ENCODE data around the gene SMYD3. TPM values are rescaled to one million over a fixed set of nuclear protein-coding genes. Genes with fewer than 3 reads are reported as not detected.

Gene SMYD3
- total RNA-seq, 1 experiment from 2014 or later, result 29.6 TPM

- POLR2A ChIA-PET (ENCODE audit: unreplicated experiment), result no interaction called here
Measured at GRCh38 chr1:245923215-245923614, 583.9 kb downstream of the SMYD3 start.

GRCh38 chr1:245921417-245921816 lies 585.7 kb downstream of the SMYD3 start:
- Histone ChIP-seq H2AFZ (no peak overlapping the region), H3K27ac (no peak overlapping the region), H3K27me3 (ENCODE audit: insufficient read depth, low read depth) (no peaks in the 10 kb centered on the region), H3F3A (ENCODE audit: insufficient read depth, low read depth) (no peaks in the 10 kb centered on the region), H3K4me2 (no peak overlapping the region), H4K20me1 (ENCODE audit: insufficient read depth) (no peaks in the 10 kb centered on the region), H3K9me3 (ENCODE audit: insufficient read depth, low read depth) (no peaks in the 10 kb centered on the region), H3K4me3 (no peak overlapping the region), H3K9me2 (ENCODE audit: insufficient read depth) (no peaks in the 10 kb centered on the region), H3K4me1 (replicated peaks; ENCODE audit: insufficient read depth) (no peaks in the 10 kb centered on the region), H3K36me3 (ENCODE audit: low read depth) (no peaks in the 10 kb centered on the region), H3K79me2 (ENCODE audit: low read depth) (no peaks in the 10 kb centered on the region)
- BruUV-seq (replicated peaks), result no TSS peak
- intact Hi-C loops (cut with micrococcal nuclease; ENCODE audit: unreplicated experiment), result no loop called here
- no peak for DNase-seq
- ChIA-PET POLR2A (ENCODE audit: unreplicated experiment) (no interaction called here), CTCF (no interaction called here)
- no peak for TF ChIP-seq EZH2 (IDR thresholded peaks at IDR 0.05; ENCODE audit: low read depth)
- no peak for TF ChIP-seq CTCF (conservative IDR thresholded peaks at IDR 0.05)

More at GRCh38 chr1:245923215-245923614, 583.9 kb downstream of the SMYD3 start:
- H3K9me2 ChIP-seq (ENCODE audit: insufficient read depth), result no peaks in the 10 kb centered on the region
- H3K4me2 ChIP-seq, result no peak overlapping the region
- intact Hi-C loops (cut with micrococcal nuclease; ENCODE audit: unreplicated experiment), result no loop called here
- H3K79me2 ChIP-seq (ENCODE audit: low read depth), result no peaks in the 10 kb centered on the region
- H4K20me1 ChIP-seq (ENCODE audit: insufficient read depth), result no peaks in the 10 kb centered on the region
- H3F3A ChIP-seq (ENCODE audit: insufficient read depth, low read depth), result no peaks in the 10 kb centered on the region
- no peak overlapping the region for H3K27ac ChIP-seq
- BruUV-seq (replicated peaks), result no TSS peak
- H3K4me3 ChIP-seq, result no peak overlapping the region
- no peaks in the 10 kb centered on the region for H3K9me3 ChIP-seq (ENCODE audit: insufficient read depth, low read depth)
- H3K27me3 ChIP-seq (ENCODE audit: insufficient read depth, low read depth), result no peaks in the 10 kb centered on the region
- TF ChIP-seq CTCF (conservative IDR thresholded peaks at IDR 0.05) (no peak), EZH2 (IDR thresholded peaks at IDR 0.05; ENCODE audit: low read depth) (no peak)
- H3K36me3 ChIP-seq (ENCODE audit: low read depth), result no peaks in the 10 kb centered on the region
- no peak overlapping the region for H2AFZ ChIP-seq
- DNase-seq, result no peak
- no peaks in the 10 kb centered on the region for H3K4me1 ChIP-seq (replicated peaks; ENCODE audit: insufficient read depth)
- CTCF ChIA-PET, result no interaction called here

- H3K27ac ChIP-seq, result no peak overlapping the region
- no peaks in the 10 kb centered on the region for H4K20me1 ChIP-seq (ENCODE audit: insufficient read depth)
- no peak for TF ChIP-seq EZH2 (IDR thresholded peaks at IDR 0.05; ENCODE audit: low read depth)
- no peak for TF ChIP-seq CTCF (conservative IDR thresholded peaks at IDR 0.05)
- H3K9me2 ChIP-seq (ENCODE audit: insufficient read depth), result no peaks in the 10 kb centered on the region
- no peaks in the 10 kb centered on the region for H3F3A ChIP-seq (ENCODE audit: insufficient read depth, low read depth)
- no peaks in the 10 kb centered on the region for H3K36me3 ChIP-seq (ENCODE audit: low read depth)
- no peak overlapping the region for H2AFZ ChIP-seq
- intact Hi-C loops (cut with micrococcal nuclease; ENCODE audit: unreplicated experiment), result no loop called here
- no peak overlapping the region for H3K4me3 ChIP-seq
- H3K9me3 ChIP-seq (ENCODE audit: insufficient read depth, low read depth), result no peaks in the 10 kb centered on the region
- H3K4me1 ChIP-seq (replicated peaks; ENCODE audit: insufficient read depth), result no peaks in the 10 kb centered on the region
- H3K4me2 ChIP-seq, result no peak overlapping the region
- no TSS peak for BruUV-seq (replicated peaks)
- CTCF ChIA-PET, result no interaction called here
- POLR2A ChIA-PET (ENCODE audit: unreplicated experiment), result no interaction called here
- DNase-seq, result no peak
- no peaks in the 10 kb centered on the region for H3K27me3 ChIP-seq (ENCODE audit: insufficient read depth, low read depth)
- no peaks in the 10 kb centered on the region for H3K79me2 ChIP-seq (ENCODE audit: low read depth)
Measured at GRCh38 chr1:245917403-245917802, 589.7 kb downstream of the SMYD3 start.
